ENCODE results near the gene SIAH2.

The SIAH2 gene

GRCh38 chr3:150734795-150735119, 28.2 kb downstream of the SIAH2 start:
- no peak for DNase-seq (ENCODE audit: low read depth in 1 of 2, low spot score in 1 of 2)

- DNase-seq (ENCODE audit: low read depth in 1 of 2, low spot score in 1 of 2), result no peak
These were observed 28.8 kb downstream of the SIAH2 start for GRCh38 chr3:150733936-150734794.

- no peak for DNase-seq (ENCODE audit: low read depth in 1 of 2, low spot score in 1 of 2)
These were observed 29.5 kb downstream of the SIAH2 start for GRCh38 chr3:150733373-150733935.

- DNase-seq (ENCODE audit: low read depth in 1 of 2, low spot score in 1 of 2), result no peak
These were observed 33.1 kb downstream of the SIAH2 start for GRCh38 chr3:150729682-150730360.

- DNase-seq (ENCODE audit: low read depth in 1 of 2, low spot score in 1 of 2), result no peak
These were observed 35.1 kb downstream of the SIAH2 start for GRCh38 chr3:150727653-150728502.

- no peak for DNase-seq (ENCODE audit: low read depth in 1 of 2, low spot score in 1 of 2)
These were observed 37.4 kb downstream of the SIAH2 start for GRCh38 chr3:150725548-150725947.

- no peak for DNase-seq (ENCODE audit: low read depth in 1 of 2, low spot score in 1 of 2)
These were observed 39.0 kb downstream of the SIAH2 start for GRCh38 chr3:150723946-150724345.

GRCh38 chr3:150722267-150722666, 40.7 kb downstream of the SIAH2 start:
- no peak for DNase-seq (ENCODE audit: low read depth in 1 of 2, low spot score in 1 of 2)

GRCh38 chr3:150721285-150722130, 41.5 kb downstream of the SIAH2 start:
- DNase-seq (ENCODE audit: low read depth in 1 of 2, low spot score in 1 of 2), result no peak

- DNase-seq (ENCODE audit: low read depth in 1 of 2, low spot score in 1 of 2), result no peak
These were observed 42.5 kb downstream of the SIAH2 start for GRCh38 chr3:150720444-150720843.

GRCh38 chr3:150710097-150710496, 52.9 kb downstream of the SIAH2 start:
- DNase-seq (ENCODE audit: low read depth in 1 of 2, low spot score in 1 of 2), result no peak

GRCh38 chr3:150703756-150704344, 59.1 kb downstream of the SIAH2 start, which contains the start of gene ERICH6:
Gene ERICH6, minus strand, starts transcription at chr3:150703920. Its CDS starts 22 bp downstream, at chr3:150703898.
- DNase-seq (ENCODE audit: low read depth in 1 of 2, low spot score in 1 of 2), result peak; percentile 35 to 56

GRCh38 chr3:150703299-150703755, 59.6 kb downstream of the SIAH2 start:
- DNase-seq (ENCODE audit: low read depth in 1 of 2, low spot score in 1 of 2), result peak in 1 of 2 donors; percentile 10

GRCh38 chr3:150699068-150699639, 63.8 kb downstream of the SIAH2 start:
- DNase-seq (ENCODE audit: low read depth in 1 of 2, low spot score in 1 of 2), result no peak

GRCh38 chr3:150697646-150698045, 65.3 kb downstream of the SIAH2 start:
- DNase-seq (ENCODE audit: low read depth in 1 of 2, low spot score in 1 of 2), result no peak

GRCh38 chr3:150691414-150692040, 71.4 kb downstream of the SIAH2 start:
- DNase-seq (ENCODE audit: low read depth in 1 of 2, low spot score in 1 of 2), result no peak

Data from activated T-helper 1 cell treated with anti-CD3 and anti-CD28 coated beads, Interleukin-2, amount 50 U/mL, for 16 hours (primary cell).